Measurements from ENCODE around the gene MAP4K5.
A peak's percentile ranks its signal among the peaks of the same experiment; 100 is the strongest.
"Not testable (repeated sequence)": the region's sequence is repeated elsewhere in the genome, so short reads cannot be mapped to it uniquely, and the experiment has no call there.

MAP4K5 gene

DNA sequence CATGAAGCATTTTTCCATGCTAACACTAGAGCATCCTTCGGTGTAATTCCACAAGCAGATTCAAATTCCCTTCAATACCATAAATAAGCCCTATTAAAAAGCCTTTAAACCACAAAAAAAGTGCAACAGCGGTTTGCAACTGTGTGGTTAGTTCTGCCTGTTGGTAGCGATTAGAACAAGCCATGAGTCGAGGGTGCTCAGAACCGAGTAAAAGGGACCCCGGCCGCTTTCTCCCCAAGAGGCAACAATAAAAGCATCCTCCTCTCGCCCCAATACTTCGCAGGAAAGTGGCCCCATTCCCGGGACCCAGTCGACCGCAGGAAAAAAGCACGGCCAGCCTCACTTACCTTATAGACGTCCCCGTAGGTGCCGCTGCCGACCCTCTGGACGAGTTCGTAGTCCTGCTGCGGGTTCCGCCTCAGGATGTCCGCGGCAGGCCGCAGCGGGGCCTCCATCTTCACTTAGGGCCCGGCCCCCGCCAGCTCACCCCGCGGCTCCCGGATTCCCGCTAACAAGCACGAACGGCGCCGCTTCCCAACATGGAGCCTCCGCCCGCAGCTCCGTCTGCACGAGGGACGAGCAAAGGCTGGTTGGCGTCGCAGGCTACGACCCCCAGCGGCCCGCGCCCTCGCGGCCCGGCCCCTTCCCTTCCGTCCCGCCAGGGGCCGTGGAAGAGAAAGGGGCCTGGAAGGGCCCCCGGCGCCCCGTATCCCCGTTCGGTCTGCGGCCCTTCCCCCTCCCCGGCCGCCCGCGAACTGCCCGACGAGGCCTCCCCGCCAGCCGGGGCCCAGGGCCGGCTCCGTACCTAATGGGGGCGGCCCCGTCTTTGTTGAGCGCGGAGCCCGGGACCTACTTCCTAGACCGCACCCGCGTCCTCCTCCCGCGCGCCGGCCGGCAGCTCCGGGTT lies 521 bp downstream of the MAP4K5 start:
- peak in 1 of 2 experiments; percentile 37 for DNase-seq

DNA sequence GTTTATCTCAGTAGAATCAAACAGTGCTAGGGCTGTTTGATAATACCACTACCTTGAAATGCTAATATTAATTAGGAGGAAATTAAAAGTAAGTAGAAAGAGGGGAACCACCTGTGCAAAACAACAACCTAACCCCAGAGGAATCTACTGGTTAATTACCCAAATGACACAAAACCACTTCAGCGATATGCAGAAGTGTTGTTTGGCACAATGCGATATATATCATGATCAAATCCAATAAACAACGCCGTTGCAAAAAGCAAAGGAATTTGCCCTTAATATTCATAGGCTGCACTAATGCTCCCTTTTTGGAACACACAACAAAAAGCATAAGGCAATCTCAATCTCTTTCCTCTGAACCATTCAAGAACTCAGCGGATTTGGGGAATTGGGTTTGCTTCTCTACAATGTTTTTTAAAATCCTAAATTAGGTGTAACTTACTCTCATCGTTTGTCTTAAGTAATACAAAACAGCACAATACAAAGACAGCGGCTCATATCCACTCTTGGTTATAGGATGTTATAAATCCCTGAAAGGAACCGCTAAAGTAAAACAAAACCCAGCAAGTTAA lies 1.5 kb downstream of the MAP4K5 start:
- no peak for DNase-seq

DNA sequence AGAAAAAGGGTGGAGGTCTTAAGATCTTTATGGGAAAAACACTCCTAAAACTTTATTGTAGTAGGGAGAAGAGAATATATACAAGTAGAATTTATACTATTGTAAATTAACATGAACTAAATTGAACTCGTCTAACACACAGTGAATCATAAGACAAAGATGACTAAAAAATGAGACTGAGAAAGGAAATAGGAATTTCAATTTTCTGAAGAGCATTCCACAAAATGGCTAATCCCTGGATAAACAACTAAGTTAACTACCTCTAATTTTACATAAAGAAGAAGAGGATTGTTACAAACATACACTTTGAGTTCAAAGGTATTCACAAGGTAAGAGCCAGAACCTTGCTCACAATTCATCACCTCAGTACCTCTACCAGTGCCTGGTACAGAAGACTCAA lies 2.0 kb downstream of the MAP4K5 start:
- no peak for DNase-seq

DNA sequence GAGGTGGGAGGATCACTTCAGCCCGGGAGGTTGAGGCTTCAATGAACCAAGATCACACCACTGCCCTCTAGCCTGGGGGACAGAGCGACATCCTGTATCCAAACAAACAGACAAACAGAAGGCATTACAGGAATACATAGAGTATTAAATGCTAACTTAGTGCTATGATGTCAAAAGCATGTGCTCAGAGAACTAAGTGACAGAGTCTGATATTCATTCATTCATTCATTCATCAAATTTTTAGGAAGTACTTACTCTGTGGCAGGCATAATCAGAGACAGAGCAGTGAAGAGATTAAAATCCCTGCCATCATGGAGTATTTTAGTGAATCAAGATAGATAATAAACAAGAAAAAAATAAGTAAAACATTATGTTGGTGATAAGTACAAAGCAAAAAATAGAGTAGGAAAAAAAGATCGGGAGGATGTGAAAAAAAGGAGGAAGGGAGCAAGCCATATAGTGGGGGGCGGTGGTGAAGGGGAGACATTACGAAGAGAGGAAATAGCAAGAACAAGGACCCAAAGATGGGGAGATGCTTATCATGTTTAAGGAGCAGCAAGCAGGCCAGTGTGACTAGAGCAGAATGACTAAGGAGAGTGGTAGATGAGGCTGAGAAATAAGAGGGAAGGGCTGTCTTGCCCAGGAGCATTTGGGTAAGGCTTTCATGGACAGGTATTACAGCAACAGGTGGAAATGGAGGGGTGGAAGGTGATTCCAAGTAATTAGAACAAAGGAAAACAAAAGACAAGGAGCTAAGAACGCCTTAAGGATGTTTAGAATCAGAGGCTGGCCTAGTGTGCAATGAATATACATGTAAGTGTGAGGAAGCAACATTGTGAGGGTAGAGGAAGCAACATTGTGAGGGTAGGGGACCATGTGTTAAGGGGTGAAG lies 2.8 kb downstream of the MAP4K5 start:
- DNase-seq = no peak

DNA sequence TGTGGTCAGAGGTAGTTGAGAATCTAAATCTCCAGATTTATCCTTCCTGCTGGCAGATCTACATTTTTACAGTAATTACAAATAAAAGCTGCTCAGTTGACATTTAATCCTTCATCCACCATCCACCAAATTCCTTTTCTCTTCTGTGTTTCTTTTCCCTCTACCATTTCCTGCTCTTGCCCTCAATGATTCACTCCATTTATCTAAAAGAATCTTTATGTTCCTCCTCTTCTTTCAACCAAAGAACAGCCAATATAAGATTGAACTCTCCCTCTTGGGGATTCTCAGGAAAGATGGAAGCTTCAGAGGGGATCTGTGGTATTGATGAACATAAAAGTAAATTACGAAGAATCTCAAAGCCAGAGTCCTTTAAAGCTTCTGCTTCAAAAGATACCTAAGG lies 4.4 kb downstream of the MAP4K5 start:
- DNase-seq = no peak

DNA sequence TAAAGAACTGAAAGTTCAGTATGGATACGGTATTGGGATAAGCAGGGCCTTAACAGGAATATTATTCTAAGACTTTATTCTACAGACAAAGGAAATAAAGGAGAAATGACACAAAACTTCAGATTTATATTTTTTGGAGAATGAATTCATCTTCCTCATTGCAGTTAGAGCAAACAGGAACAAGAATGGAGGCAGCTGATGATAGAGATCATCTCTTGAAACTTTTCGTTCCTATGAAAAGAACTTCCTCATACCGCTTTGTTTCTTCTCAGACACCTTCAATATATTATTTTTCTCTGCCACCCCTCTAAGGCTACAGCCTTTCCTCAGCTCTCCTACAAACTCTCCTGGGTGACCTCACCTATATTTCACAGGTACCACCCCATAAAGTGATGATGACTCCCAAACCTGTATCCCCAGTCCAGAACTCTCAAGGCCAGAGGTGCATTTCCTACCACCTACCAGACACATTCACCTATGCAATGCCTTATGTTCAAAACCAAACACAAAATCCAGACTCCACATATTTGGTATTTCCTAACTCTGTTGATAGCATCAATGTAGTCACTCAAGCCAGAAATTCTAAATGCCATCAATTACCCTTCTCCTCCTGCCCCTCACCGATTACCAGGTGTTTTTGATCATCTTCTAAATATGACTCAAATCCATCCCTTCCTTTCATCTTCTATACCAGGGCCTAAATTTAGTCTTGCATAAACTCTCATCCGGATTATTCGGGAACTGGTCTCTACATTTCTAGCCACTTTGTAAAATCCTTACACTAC lies 7.4 kb downstream of the MAP4K5 start:
- DNase-seq = no peak

DNA sequence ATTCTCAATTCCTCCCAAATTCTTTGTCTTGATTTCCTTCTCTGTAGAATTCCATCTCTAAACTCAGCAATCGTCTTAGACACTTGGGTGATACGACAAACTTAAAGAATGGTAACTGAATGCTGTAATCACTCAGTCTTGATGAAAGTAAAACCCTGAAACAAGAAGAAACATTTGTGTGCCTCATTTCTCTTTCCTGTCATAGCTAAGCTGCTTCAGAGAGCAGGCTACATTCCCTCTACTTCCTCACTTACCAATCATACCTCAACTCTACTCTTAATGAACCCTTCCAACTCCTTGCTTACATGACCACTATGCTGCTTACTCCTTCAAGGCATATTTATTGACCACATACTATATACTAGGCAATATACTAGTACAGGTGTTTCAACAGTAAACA lies 8.3 kb downstream of the MAP4K5 start:
- DNase-seq = no peak

DNA sequence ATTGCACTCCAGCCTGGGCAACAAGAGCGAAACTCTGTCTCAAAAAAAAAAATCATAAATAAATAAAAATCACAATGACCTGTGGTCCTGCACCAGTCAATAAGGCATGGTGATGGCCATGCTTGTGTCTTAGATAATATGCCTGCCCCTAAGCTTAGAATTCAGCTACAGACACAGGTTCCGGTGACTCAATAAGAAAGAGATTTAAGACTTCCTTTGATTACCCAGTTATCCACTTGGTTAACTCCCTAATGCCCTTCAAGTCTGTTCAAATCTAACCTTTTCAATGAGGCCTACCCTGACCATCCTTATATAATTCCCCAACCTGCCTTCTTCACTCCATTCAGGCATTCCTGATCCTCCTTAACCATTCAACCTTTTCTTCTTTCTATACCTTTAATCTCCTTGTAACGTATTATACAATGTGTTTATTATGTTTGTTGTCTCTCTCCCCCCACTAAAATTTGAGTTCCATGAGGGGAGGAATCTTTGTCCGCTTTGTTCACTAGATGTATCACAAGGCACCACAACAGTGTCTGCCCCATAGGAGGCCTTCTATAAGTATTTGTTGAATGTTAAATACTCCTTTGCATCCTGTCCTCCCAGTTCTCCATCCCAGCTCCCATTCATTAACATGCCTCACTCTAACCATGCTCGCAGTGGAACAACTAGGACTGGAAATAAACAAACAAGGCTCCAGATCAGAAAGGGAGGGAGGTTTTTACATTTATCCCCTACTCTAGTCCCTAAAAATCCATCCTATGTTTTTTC lies 8.9 kb downstream of the MAP4K5 start:
- DNase-seq = no peak

DNA sequence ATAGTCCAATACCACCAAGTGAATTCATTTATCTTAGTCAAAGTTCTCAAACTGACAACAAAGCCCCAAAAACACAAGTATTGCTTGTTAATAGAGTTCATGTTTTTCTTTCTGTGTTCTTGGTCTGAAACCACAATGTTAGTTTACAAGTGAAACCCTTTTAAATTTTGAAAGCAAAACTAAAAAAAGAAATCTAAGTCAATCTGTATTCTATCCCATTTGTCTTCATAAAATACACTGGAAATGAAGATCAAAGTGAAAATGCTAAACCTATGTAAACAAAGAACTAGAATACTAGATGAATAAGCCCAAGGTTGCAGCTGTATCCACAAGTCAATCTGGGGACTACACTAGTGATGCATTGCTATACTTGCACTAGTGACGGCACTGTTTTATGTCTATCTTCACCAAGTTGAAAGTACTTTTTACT lies 10.4 kb downstream of the MAP4K5 start:
- no peak for DNase-seq

DNA sequence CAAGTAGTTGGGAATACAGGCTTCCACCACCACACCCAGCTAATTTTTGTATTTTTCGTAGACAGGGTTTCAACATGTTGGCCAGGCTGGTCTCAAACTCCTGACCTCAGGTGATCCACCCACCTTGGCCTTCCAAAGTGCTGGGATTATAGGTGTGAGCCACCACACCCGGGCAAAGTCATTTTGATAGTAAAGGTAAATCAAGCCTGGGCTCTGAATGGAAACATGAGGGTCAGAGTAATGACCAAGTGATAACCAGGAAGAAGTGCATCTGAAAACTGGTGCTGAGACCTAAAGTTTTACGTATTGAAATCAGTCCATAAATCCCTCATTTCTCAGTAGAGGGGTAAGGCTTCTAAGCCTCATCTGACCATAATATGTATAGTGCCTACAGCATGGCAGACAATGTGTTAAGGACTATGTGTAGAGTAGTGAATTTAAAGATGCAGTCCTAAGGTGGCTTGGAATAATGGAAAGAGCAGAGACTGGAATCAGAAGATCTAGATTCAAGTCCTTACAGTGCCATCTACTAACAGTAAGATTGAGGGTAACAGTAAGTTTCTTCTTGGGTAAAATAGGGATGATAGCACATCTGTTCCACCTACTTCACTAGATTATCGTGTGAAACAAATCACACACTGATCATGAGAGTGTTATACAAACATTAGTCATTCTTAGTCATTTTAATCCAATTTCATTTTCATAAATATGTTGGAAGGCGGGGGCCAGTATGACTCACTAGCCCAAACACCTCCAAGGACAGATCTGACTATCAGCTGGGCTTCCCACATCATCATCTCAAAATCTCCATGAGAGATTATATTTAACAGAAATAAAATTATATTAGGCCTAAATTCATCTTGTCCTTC lies 11.2 kb downstream of the MAP4K5 start:
- DNase-seq = peak; percentile 32 to 71

DNA sequence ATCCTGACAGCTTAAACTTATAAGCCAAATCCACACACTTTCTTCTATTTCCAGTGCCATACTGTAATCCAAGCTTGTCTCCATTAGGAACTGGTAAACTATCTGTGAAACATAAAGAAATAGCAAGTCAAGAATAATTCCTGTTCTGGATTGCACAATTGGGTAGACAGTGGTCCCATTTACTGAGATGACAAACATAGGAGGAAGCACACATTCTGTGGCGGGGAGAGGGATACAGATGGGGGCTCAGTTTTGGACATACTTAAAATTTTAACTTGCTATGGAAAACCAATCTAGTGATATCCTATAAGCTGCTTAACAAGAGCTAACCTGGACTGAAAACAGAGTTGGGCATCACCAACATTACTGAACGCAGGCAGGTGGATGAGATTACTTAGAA lies 16.3 kb downstream of the MAP4K5 start:
- DNase-seq = no peak

DNA sequence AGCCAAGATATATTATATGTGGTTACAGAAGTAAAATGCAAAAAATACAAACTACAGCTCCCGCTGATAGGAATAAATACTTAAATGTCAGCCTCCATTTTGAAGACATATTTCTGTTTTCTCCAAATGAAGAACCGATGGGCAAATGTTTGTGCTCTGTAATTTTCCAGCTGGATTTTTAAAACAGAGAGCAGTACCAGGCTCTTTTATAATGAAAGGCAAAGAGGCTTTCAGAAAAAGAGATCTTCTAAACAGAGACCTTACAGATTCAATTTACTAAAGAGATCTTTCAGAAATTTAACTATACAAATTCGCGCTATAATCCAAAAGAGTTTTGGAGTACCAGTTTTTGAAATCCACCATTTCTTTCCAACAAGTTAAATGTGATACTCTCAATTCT lies 19.9 kb downstream of the MAP4K5 start:
- DNase-seq = no peak

DNA sequence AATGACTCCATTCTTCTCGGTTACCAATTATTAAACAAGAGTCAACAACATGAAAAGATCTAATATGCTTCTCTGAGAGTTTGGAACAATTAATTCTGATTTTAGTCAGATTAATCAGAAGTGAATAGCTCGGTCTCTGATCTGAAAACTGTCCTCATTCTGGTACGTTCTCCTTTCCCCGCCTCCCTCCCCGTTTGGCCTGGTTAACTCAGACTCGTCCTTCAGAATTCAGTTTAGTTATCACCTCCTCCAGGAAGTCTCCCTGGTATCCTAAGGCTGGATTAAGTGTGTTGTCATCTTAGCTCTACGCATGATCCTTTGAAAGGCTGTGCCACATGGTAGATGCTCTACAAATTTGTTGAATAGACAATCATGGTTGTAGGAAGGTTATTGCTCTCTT lies 22.2 kb downstream of the MAP4K5 start:
- no peak for DNase-seq

DNA sequence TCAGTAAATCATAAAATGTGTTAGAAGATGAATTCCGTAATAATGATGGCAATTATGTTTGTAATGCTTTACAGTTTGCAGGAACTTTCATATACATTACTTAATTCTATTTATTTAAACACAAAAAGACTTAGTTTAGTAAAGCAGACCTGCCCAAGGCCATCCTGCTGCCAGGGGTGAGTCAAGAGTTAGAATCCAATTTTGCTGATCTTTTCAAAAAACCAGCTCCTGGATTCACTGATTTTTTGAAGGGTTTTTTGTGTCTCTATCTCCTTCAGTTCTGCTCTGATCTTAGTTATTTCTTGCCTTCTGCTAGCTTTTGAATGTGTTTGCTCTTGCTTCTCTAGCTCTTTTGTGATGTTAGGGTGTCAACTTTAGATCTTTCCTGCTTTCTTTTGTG lies 25.3 kb downstream of the MAP4K5 start:
- DNase-seq = not testable (repeated sequence)

DNA sequence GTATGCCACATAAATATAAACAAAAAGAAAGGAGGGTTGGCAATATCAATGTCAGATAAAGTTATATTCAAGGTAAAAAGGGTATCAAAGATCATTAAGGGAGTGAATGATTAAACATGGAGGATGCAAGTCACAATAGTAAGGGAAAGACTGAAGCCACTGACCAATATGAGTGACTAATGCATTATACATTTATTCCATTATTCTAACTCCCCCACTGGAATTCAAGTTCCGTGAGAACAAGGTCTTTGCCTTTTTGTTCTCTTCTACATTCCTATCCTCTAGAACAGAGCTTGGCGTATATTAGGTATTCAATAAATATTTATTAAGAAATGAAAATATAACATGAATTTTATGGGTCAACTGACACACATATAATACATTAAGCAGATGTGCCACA lies 30.7 kb downstream of the MAP4K5 start:
- DNase-seq = peak in 1 of 2 experiments; percentile 12

DNA sequence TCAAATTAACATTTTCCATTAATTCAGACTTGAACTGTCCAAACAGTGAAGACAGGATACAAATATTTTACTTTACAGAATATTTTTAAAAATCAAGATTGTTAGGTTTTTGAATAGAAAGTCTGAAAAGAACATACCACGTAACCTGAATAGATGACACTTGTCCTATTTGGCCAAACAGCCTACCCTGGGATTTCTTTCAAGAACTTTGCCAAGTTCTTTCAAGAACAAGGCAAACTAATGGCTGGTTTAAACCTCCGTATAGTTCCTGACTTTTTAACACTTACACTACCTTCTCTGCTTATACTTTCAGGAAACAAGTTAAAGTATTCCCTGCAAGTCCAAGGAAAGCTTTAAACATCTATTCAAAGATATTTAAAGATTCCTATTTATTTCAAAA lies 35.0 kb downstream of the MAP4K5 start:
- no peak for DNase-seq

DNA sequence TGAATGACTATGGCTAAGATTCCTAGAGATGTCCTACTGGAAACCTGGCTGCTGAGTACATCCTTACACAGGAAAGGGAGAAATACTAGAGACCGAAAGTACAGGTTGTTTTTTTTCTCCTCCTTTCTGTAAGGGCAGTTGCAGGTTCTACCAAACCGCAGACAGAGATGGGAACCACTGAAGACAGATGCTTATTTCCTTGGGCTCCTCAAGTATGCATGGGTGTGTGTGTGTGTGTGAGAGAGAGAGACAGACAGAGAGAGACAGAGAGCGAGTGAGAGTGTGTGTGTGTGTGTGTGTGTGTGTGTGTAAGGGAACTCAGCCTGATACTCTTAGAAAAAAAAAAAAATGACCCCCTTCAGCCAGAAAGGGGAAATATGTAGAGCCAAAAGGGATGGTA lies 42.5 kb downstream of the MAP4K5 start:
- DNase-seq = no peak

DNA sequence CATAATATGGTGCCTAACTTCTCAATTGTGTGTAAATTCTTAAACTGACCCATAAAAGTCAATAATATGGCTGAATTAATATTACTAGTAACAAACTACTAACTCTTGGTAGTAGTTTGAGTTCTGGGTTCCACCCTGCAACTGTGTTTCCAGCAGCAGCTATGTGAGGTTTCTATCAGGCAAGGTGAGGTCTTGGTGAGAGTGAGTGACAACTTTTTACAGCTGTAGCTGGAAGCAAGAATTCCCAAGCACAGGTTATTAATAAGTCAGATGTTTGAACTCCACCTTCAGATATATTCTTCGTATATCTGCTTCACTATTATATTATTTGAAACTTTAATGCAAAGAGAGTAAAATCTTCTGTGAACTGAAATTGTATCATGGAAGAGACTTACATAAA lies 43.8 kb downstream of the MAP4K5 start:
- DNase-seq = no peak

DNA sequence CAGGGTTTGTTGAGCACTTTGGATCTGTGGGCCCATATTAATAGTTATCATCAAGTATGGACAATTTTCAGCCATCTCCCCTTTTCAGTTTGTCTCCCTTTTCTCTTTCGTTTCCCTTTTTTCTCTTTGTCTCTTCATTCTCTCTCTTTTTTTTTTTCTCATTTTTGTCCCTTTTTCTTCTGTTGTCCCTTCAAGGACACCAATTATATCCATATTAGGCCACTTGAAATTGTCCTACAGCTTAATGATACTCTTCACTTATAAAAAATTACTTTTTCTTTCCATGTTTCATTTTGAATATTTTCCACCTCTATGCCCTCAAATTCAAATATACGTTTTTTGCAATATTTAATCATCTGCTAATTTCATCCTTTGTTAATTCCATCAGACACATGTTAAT lies 53.3 kb downstream of the MAP4K5 start:
- no peak for DNase-seq

DNA sequence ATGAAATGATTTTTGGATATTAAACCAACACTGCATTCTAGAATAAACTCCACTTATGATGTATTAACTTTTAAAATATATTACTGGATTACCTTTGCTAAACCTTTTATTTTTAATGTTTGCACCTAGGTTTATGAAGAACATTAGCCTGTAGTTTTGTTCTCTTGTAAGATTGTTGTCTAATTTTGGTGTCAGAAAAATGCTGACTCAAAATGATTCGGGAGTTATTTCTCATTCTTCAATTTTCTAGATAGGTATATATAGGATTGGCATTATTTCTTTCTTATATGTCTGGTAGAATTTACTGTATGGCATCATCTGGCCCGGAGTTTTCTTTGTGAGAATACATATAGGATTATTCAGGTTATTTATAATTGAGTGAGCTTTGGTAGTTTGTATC lies 54.6 kb downstream of the MAP4K5 start:
- no peak for DNase-seq

DNA sequence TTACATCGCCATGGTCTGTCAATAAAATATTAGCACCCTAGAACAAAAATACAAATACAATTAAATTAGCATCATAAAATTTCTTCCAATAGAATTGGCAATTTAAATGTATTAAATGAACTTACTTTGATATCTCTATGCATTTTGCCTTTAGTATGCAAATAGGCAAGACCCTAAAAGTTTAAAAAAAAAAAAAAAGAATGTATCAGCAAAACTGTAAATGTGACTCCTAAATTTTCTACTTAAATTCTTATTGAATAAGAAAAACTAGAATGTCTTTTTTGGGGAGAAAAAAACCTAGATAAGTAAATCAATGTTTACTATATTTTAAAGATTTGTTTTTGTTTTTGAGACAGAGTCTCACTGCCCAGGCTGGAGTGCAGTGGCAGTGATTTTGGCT lies 56.2 kb downstream of the MAP4K5 start:
- DNase-seq = no peak
